Sigmoid colon (tissue), 4 donors: ENCODE measurements around the gene SPINDOC.

Experiments used
- CTCF ChIP-seq, 4 experiments: fragments of 450-650 bp in 3 of 4; fragments of 200-600 bp in 1 of 4; IDR thresholded peaks; one replicate each; pipeline ENCODE4 v1.5.1; 2016 to 2019; ENCODE audit warnings: antibody characterized with exemption in 4 of 4, mild to moderate bottlenecking in 3 of 4, moderate library complexity in 2 of 4
- EP300 ChIP-seq, 4 donors: sonication (generic); formaldehyde crosslinking; IDR thresholded peaks; one replicate each; pipeline ENCODE4 v1.6.1; 2017; ENCODE audit warnings: antibody characterized with exemption in 4 of 4
- POLR2A ChIP-seq, 2 donors: fragments of 450-650 bp; IDR thresholded peaks; one replicate each; pipeline ENCODE4 v1.6.1; 2016; ENCODE audit warnings: antibody characterized with exemption in 2 of 2, mild to moderate bottlenecking in 2 of 2, moderate library complexity in 2 of 2
- POLR2AphosphoS5 ChIP-seq, 4 donors: sonication (generic); formaldehyde crosslinking; IDR thresholded peaks; one replicate each; pipeline ENCODE4 v1.6.1; 2017; ENCODE audit warnings: antibody characterized with exemption in 4 of 4

- TF ChIP-seq CTCF (IDR thresholded peaks at IDR 0.05) (no peak), POLR2A (IDR thresholded peaks at IDR 0.05) (no peak), POLR2AphosphoS5 (IDR thresholded peaks at IDR 0.05) (no peak), EP300 (IDR thresholded peaks at IDR 0.05) (no peak)
Observed at GRCh38 chr11:63831326-63831725, 18.1 kb downstream of the SPINDOC start.
